HG02938 (cell line): ENCODE measurements around the gene ZC3H4.
"Not testable (repeated sequence)": the region's sequence is repeated elsewhere in the genome, so short reads cannot be mapped to it uniquely, and the experiment has no call there.

ENCODE experiments used
- ATAC-seq: cut with Tn5 transposase; IDR thresholded peaks from one replicate; pipeline ENCODE4 v1.9.1; 2021; ENCODE audit warnings: mild to moderate bottlenecking, moderate library complexity; ENCODE audit not compliant: unreplicated experiment

The ZC3H4 gene

GRCh38 chr19:47112997-47113849, at the start of gene ZC3H4:
Gene ZC3H4 (minus strand): TSS chr19:47113776. CDS start chr19:47112584, 1,192 bp downstream.
- ATAC-seq, result peak; percentile 81

- no peak for ATAC-seq
Observed at GRCh38 chr19:47161876-47162489, 48.4 kb upstream of the ZC3H4 start.

- no peak for ATAC-seq
Observed at GRCh38 chr19:47158879-47159503, 45.4 kb upstream of the ZC3H4 start.

GRCh38 chr19:47158367-47158791, 44.8 kb upstream of the ZC3H4 start:
- ATAC-seq, result no peak

GRCh38 chr19:47157431-47158321, 44.1 kb upstream of the ZC3H4 start:
- ATAC-seq, result no peak

- no peak for ATAC-seq
Observed at GRCh38 chr19:47156861-47157430, 43.4 kb upstream of the ZC3H4 start.

- no peak for ATAC-seq
Observed at GRCh38 chr19:47155148-47155547, 41.6 kb upstream of the ZC3H4 start.

GRCh38 chr19:47153266-47153665, 39.7 kb upstream of the ZC3H4 start:
- no peak for ATAC-seq

- no peak for ATAC-seq
Observed at GRCh38 chr19:47152632-47153031, 39.1 kb upstream of the ZC3H4 start.

GRCh38 chr19:47152205-47152604, 38.6 kb upstream of the ZC3H4 start:
- ATAC-seq, result no peak

- ATAC-seq, result no peak
Observed at GRCh38 chr19:47151627-47152026, 38.1 kb upstream of the ZC3H4 start.

GRCh38 chr19:47146920-47147319, 33.3 kb upstream of the ZC3H4 start:
- ATAC-seq, result no peak

- ATAC-seq, result no peak
Observed at GRCh38 chr19:47145639-47146486, 32.3 kb upstream of the ZC3H4 start.

GRCh38 chr19:47144630-47145029, 31.1 kb upstream of the ZC3H4 start:
- no peak for ATAC-seq

- no peak for ATAC-seq
Observed at GRCh38 chr19:47143322-47144073, 29.9 kb upstream of the ZC3H4 start.

GRCh38 chr19:47142779-47143178, 29.2 kb upstream of the ZC3H4 start:
- no peak for ATAC-seq

- ATAC-seq, result no peak
Observed at GRCh38 chr19:47141695-47142094, 28.1 kb upstream of the ZC3H4 start.

- ATAC-seq, result not testable (repeated sequence)
Observed at GRCh38 chr19:47141252-47141651, 27.7 kb upstream of the ZC3H4 start.

GRCh38 chr19:47135156-47135555, 21.6 kb upstream of the ZC3H4 start:
- no peak for ATAC-seq
